ENCODE measurements around the gene IRF2. TPM values are rescaled to one million over a fixed set of nuclear protein-coding genes. Genes with fewer than 3 reads are reported as not detected.

IRF2 gene
- polyA plus RNA-seq, 1 donor from 2014 or later: 1.4 TPM

GRCh38 chr4:184363258-184363657, 111.1 kb downstream of the IRF2 start:
- no peaks in the 10 kb centered on the region for H3K9me3 ChIP-seq (ENCODE audit: low read length)
- no peaks in the 10 kb centered on the region for H3K36me3 ChIP-seq (ENCODE audit: insufficient read depth, low read length)
- no peak overlapping the region for H3K9ac ChIP-seq (ENCODE audit: low read length)
- H3F3A ChIP-seq (ENCODE audit: insufficient read depth, low read length, poor library complexity, severe bottlenecking): no peaks in the 10 kb centered on the region
- no peaks in the 10 kb centered on the region for H3K27me3 ChIP-seq (ENCODE audit: insufficient read depth, low read depth, low read length)
- no peaks in the 10 kb centered on the region for H3K9me2 ChIP-seq (ENCODE audit: insufficient read depth, low read length)
- TF ChIP-seq POLR2AphosphoS5 (IDR thresholded peaks at IDR 0.05) (no peak), REST (IDR thresholded peaks at IDR 0.05; ENCODE audit: borderline replicate concordance) (no peak), EP300 (conservative IDR thresholded peaks at IDR 0.05; ENCODE audit: poor library complexity, severe bottlenecking) (no peak), MXI1 (conservative IDR thresholded peaks at IDR 0.05; ENCODE audit: poor library complexity, severe bottlenecking) (no peak), EZH2 (IDR thresholded peaks at IDR 0.05; ENCODE audit: borderline replicate concordance, insufficient read depth, low read length, poor library complexity, severe bottlenecking) (no peak), RAD21 (conservative IDR thresholded peaks at IDR 0.05) (no peak), CTCF (IDR thresholded peaks at IDR 0.05; ENCODE audit: poor library complexity, severe bottlenecking) (no peak), TAF1 (IDR thresholded peaks at IDR 0.05; ENCODE audit: low read depth) (no peak), SMC3 (conservative IDR thresholded peaks at IDR 0.05; ENCODE audit: poor library complexity) (no peak)
- no peaks in the 10 kb centered on the region for H4K20me1 ChIP-seq (ENCODE audit: insufficient read depth)
- H3K27ac ChIP-seq (ENCODE audit: low read length): no peak overlapping the region
- no peaks in the 10 kb centered on the region for H3K79me2 ChIP-seq (replicated peaks; ENCODE audit: insufficient read depth, low read length)
- H3K4me2 ChIP-seq (ENCODE audit: low read length): no peak overlapping the region
- no peak overlapping the region for H3K4me3 ChIP-seq (ENCODE audit: low read length)
- no peak overlapping the region for H2AFZ ChIP-seq (ENCODE audit: low read depth, low read length)

GRCh38 chr4:184362396-184362795, 112.0 kb downstream of the IRF2 start:
- H4K20me1 ChIP-seq (ENCODE audit: insufficient read depth): no peaks in the 10 kb centered on the region
- H3K4me3 ChIP-seq (ENCODE audit: low read length): no peak overlapping the region
- no peaks in the 10 kb centered on the region for H3K9me2 ChIP-seq (ENCODE audit: insufficient read depth, low read length)
- H2AFZ ChIP-seq (ENCODE audit: low read depth, low read length): no peak overlapping the region
- no peaks in the 10 kb centered on the region for H3F3A ChIP-seq (ENCODE audit: insufficient read depth, low read length, poor library complexity, severe bottlenecking)
- TF ChIP-seq REST (IDR thresholded peaks at IDR 0.05; ENCODE audit: borderline replicate concordance): no peak
- no peak for TF ChIP-seq SMC3 (conservative IDR thresholded peaks at IDR 0.05; ENCODE audit: poor library complexity)
- TF ChIP-seq EZH2 (IDR thresholded peaks at IDR 0.05; ENCODE audit: borderline replicate concordance, insufficient read depth, low read length, poor library complexity, severe bottlenecking): no peak
- TF ChIP-seq EP300 (conservative IDR thresholded peaks at IDR 0.05; ENCODE audit: poor library complexity, severe bottlenecking): no peak
- no peak for TF ChIP-seq RAD21 (conservative IDR thresholded peaks at IDR 0.05)
- TF ChIP-seq MXI1 (conservative IDR thresholded peaks at IDR 0.05; ENCODE audit: poor library complexity, severe bottlenecking): no peak
- no peak for TF ChIP-seq TAF1 (IDR thresholded peaks at IDR 0.05; ENCODE audit: low read depth)
- no peak for TF ChIP-seq CTCF (IDR thresholded peaks at IDR 0.05; ENCODE audit: poor library complexity, severe bottlenecking)
- TF ChIP-seq POLR2AphosphoS5 (IDR thresholded peaks at IDR 0.05): no peak
- no peaks in the 10 kb centered on the region for H3K27me3 ChIP-seq (ENCODE audit: insufficient read depth, low read depth, low read length)
- no peak overlapping the region for H3K9ac ChIP-seq (ENCODE audit: low read length)
- no peak overlapping the region for H3K27ac ChIP-seq (ENCODE audit: low read length)
- no peaks in the 10 kb centered on the region for H3K36me3 ChIP-seq (ENCODE audit: insufficient read depth, low read length)
- no peaks in the 10 kb centered on the region for H3K9me3 ChIP-seq (ENCODE audit: low read length)
- H3K79me2 ChIP-seq (replicated peaks; ENCODE audit: insufficient read depth, low read length): no peaks in the 10 kb centered on the region
- no peak overlapping the region for H3K4me2 ChIP-seq (ENCODE audit: low read length)
